B cell (primary cell): ENCODE measurements around the gene MCOLN1. TPM values are rescaled to one million over a fixed set of nuclear protein-coding genes. Genes with fewer than 3 reads are reported as not detected.

ENCODE experiments used
- ATAC-seq: fragments of 200-7000 bp; cut with Tn5 transposase; one replicate; pipeline ENCODE4 v1.10.0; 2021; ENCODE audit warnings: low read depth, mild to moderate bottlenecking, moderate number of reproducible peaks, moderate library complexity
- CTCF ChIA-PET: fragments of 350-600 bp; sonication (Branson Sonifier 250); formaldehyde crosslinking; loops from one replicate; lab custom pipeline; 2021; ENCODE audit warnings: antibody characterized with exemption, inconsistent platforms; lab: Charles Lee
- POLR2A ChIA-PET: fragments of 350-600 bp; sonication (Branson Sonifier 250); formaldehyde crosslinking; loops from one replicate; lab custom pipeline; 2021; ENCODE audit warnings: antibody characterized with exemption; lab: Charles Lee
- DNase-seq: peaks from one replicate; pipeline ENCODE4 v3.0.0; 2013
- H2AFZ ChIP-seq: 2 replicates; pipeline ENCODE4 v1.6.1; 2012; ENCODE audit warnings: mild to moderate bottlenecking, low read depth, low read length; ENCODE audit not compliant: insufficient read depth, poor library complexity, severe bottlenecking
- H3K27ac ChIP-seq, 2 donors: 1 replicate in 1 of 2; 2 replicates in 1 of 2; pipeline ENCODE4 v1.5.1; 2012 to 2013; ENCODE audit warnings: low read length in 2 of 2, mild to moderate bottlenecking in 2 of 2, moderate library complexity in 1 of 2
- H3K27me3 ChIP-seq, 4 experiments: fragments of 200-600 bp in 1 of 4; sonication (generic) in 1 of 4; replicated peaks in 1 of 4; 1 replicate in 2 of 4; 2 replicates in 2 of 4; pipeline versions ENCODE4 v1.6.1 to v1.7.0; 2013 to 2016; ENCODE audit warnings: low read length in 3 of 4, mild to moderate bottlenecking in 2 of 4, mixed read lengths in 1 of 4, moderate library complexity in 1 of 4; ENCODE audit not compliant: insufficient read depth in 4 of 4, control insufficient read depth in 3 of 4; ENCODE audit errors: control extremely low read depth in 1 of 4
- H3K36me3 ChIP-seq, 2 experiments: replicated peaks in 1 of 2; 1 replicate in 1 of 2; 2 replicates in 1 of 2; pipeline versions ENCODE4 v1.6.1 to v1.7.1; 2013; ENCODE audit warnings: low read length in 1 of 2; ENCODE audit not compliant: insufficient read depth in 2 of 2, control insufficient read depth in 1 of 2; ENCODE audit errors: control extremely low read depth in 1 of 2, extremely low read depth in 1 of 2
- H3K4me1 ChIP-seq, 2 donors: fragments of 200-600 bp in 1 of 2; sonication (generic) in 1 of 2; 1 replicate in 1 of 2; 2 replicates in 1 of 2; pipeline versions ENCODE4 v1.5.1 to v1.6.1; 2013 to 2017; ENCODE audit warnings: low read length in 2 of 2; ENCODE audit not compliant: control insufficient read depth in 2 of 2, insufficient read depth in 2 of 2
- H3K4me2 ChIP-seq: replicated peaks from 2 replicates; pipeline ENCODE3; 2012; ENCODE audit warnings: mild to moderate bottlenecking, low read depth, low read length; ENCODE audit not compliant: poor library complexity, severe bottlenecking
- H3K4me3 ChIP-seq, 5 experiments: fragments of 200-600 bp in 1 of 5; sonication (generic) in 1 of 5; 1 replicate in 3 of 5; 2 replicates in 2 of 5; pipeline versions ENCODE4 v1.5.1 to v1.7.0; 2011 to 2016; ENCODE audit warnings: low read length in 4 of 5, mild to moderate bottlenecking in 4 of 5, low read depth in 2 of 5, control low read depth in 1 of 5, moderate library complexity in 1 of 5; ENCODE audit not compliant: insufficient read depth in 1 of 5; ENCODE audit errors: control extremely low read depth in 1 of 5, extremely low read depth in 1 of 5
- H3K79me2 ChIP-seq: fragments of 200-600 bp; sonication (generic); one replicate; pipeline ENCODE4 v1.6.0; 2016; ENCODE audit warnings: low read length; ENCODE audit not compliant: control insufficient read depth, insufficient read depth
- H3K9ac ChIP-seq: fragments of 200-600 bp; sonication (generic); 2 replicates; pipeline ENCODE4 v1.6.1; 2017; ENCODE audit warnings: mild to moderate bottlenecking, low read length, moderate library complexity
- H3K9me3 ChIP-seq, 3 donors: one replicate each; pipeline versions ENCODE4 v1.6.1 to v1.7.1; 2013; ENCODE audit warnings: low read length in 2 of 3; ENCODE audit not compliant: control insufficient read depth in 2 of 3, insufficient read depth in 1 of 3; ENCODE audit errors: control extremely low read depth in 1 of 3
- H4K20me1 ChIP-seq: 2 replicates; pipeline ENCODE4 v1.6.0; 2012; ENCODE audit warnings: mild to moderate bottlenecking, low read length; ENCODE audit not compliant: insufficient read depth, control insufficient read depth, poor library complexity, severe bottlenecking
- H3K27ac Mint-ChIP-seq: one replicate; pipeline ENCODE4 v1.8.0; 2021; ENCODE audit warnings: mixed read lengths
- H3K27me3 Mint-ChIP-seq: one replicate; pipeline ENCODE4 v1.8.0; 2021; ENCODE audit warnings: mixed read lengths
- H3K4me1 Mint-ChIP-seq: one replicate; pipeline ENCODE4 v1.8.0; 2021; ENCODE audit warnings: mixed read lengths
- H3K4me3 Mint-ChIP-seq: one replicate; pipeline ENCODE4 v1.8.0; 2021; ENCODE audit warnings: mixed read lengths
- H3K9me3 Mint-ChIP-seq: one replicate; pipeline ENCODE4 v1.8.0; 2022; ENCODE audit warnings: mixed read lengths; ENCODE audit not compliant: insufficient read depth
- EZH2 ChIP-seq: IDR thresholded peaks from 2 replicates; pipeline ENCODE4 v1.6.1; 2012; ENCODE audit warnings: borderline replicate concordance, low read depth, mild to moderate bottlenecking, moderate library complexity, low read length; ENCODE audit not compliant: insufficient read depth, poor library complexity, severe bottlenecking
- WGBS: methylation state at CpG from one replicate; pipeline ENCODE4 v1.1.5; 2013; ENCODE audit warnings: missing lambda C conversion rate; ENCODE audit not compliant: insufficient coverage; 5-methylcytosine and 5-hydroxymethylcytosine counted together
- intact Hi-C: fragments of 100-400 bp; cut with micrococcal nuclease; formaldehyde crosslinking; loops from one replicate; pipeline ENCODE4 v1.10.0; 2022
- polyA plus RNA-seq: library from polyadenylated mRNA; depleted of rRNA; stranded (reverse); fragments of >200 nt; gene quantifications from 2 replicates; pipeline ENCODE4 v1.2.3, GENCODE V29; 2012
- total RNA-seq, 2 donors: library from RNA; stranded (reverse); fragments of 120-200 nt in 1 of 2; gene quantifications; 1 replicate in 1 of 2; 2 replicates in 1 of 2; pipeline versions ENCODE4 v1.2.3 to v1.2.4, GENCODE V29; 2013 to 2022
- TF ChIP-seq, protein P1 (sequence below): fragments of 200-600 bp; IDR thresholded peaks from one replicate; pipeline ENCODE4 v1.8.0; 2022; ENCODE audit warnings: antibody characterized with exemption, mild to moderate bottlenecking

Gene MCOLN1
- total and polyA plus RNA-seq, 2 donors (not counting 1 experiment from before 2014, with no cell fraction given): 12.5 to 19.0 TPM

DNA sequence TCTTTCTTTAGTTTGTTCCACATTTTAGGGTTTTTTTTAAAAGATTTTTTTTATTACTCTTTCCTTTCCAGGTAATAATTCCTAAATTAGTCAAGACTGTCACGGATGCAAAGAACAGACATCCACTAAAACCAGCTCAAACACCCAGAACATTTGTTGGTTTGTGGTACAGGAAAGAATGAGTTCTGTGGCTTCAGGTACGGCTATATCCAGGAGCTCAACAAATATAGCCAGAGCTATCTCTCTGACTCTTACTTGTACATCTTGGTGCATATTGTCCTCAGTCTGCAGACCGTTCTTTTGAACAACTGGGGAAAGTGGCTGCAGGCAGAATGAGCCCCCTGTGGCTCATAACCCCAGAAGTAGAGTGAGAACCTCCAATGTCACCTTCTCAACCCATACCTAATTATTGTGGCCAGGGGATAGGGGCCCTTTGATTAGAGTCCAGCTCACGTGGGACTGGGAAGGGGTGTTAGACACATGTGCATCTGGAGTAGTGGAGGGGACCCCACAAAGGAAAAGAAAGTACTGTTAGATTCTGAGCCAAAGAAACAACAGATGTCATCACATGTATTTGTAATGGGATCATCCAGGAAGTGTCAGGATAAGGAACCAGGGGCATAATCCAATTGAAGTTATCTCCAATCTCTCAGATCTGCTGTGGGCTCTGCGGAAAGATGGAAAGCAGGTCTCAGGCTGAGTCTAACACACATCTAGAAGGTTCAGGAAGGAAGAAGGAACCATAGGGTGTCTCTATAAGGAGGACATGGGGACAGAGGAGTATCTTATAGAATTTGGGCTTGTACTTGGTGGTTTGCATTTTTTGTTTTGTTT is 8.4 kb upstream of the MCOLN1 start:
- 90% methylated on average over 2 of the region's 5 CpGs for WGBS
- H4K20me1 ChIP-seq: no peaks in the 10 kb centered on the region
- ATAC-seq: no peak
- no peak overlapping the region for H3K4me3 ChIP-seq
- POLR2A ChIA-PET: interaction anchor here (0.7 kb wide), 1 partner anchor 21 kb away, joined by 3 read pairs; no protein-coding TSS in a partner anchor
- TF ChIP-seq, protein P1, sequence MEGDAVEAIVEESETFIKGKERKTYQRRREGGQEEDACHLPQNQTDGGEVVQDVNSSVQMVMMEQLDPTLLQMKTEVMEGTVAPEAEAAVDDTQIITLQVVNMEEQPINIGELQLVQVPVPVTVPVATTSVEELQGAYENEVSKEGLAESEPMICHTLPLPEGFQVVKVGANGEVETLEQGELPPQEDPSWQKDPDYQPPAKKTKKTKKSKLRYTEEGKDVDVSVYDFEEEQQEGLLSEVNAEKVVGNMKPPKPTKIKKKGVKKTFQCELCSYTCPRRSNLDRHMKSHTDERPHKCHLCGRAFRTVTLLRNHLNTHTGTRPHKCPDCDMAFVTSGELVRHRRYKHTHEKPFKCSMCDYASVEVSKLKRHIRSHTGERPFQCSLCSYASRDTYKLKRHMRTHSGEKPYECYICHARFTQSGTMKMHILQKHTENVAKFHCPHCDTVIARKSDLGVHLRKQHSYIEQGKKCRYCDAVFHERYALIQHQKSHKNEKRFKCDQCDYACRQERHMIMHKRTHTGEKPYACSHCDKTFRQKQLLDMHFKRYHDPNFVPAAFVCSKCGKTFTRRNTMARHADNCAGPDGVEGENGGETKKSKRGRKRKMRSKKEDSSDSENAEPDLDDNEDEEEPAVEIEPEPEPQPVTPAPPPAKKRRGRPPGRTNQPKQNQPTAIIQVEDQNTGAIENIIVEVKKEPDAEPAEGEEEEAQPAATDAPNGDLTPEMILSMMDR: no peak
- TF ChIP-seq EZH2: no peak
- no peak overlapping the region for H2AFZ ChIP-seq
- DNase-seq: no peak
- no peak overlapping the region for H3K4me2 ChIP-seq
- no peak overlapping the region for H3K27ac Mint-ChIP-seq
- no peaks in the 10 kb centered on the region for H3K9me3 ChIP-seq
- H3K4me1 ChIP-seq: peaks cover 9 to 14% of the 10 kb centered on the region in 2 donors
- H3K27me3 ChIP-seq: no peaks in the 10 kb centered on the region
- no peak overlapping the region for H3K27ac ChIP-seq
- H3K4me3 Mint-ChIP-seq: peak overlapping the region; percentile 37
- H3K79me2 ChIP-seq: peaks cover 4% of the 10 kb centered on the region
- intact Hi-C loops: no loop called here
- H3K36me3 ChIP-seq: no peaks in the 10 kb centered on the region
- CTCF ChIA-PET: interaction anchor here (1.3 kb wide), 1 partner anchor 54 kb away, joined by 3 read pairs; no protein-coding TSS in a partner anchor
- H3K9me3 Mint-ChIP-seq: no peaks in the 10 kb centered on the region
- H3K9ac ChIP-seq: no peak overlapping the region
- peaks cover 25% of the 10 kb centered on the region for H3K27me3 Mint-ChIP-seq
- H3K4me1 Mint-ChIP-seq: peaks cover 12% of the 10 kb centered on the region
